ENCODE measurements around the gene AFF1. TPM values are rescaled to one million over a fixed set of nuclear protein-coding genes. Genes with fewer than 3 reads are reported as not detected.

Gene AFF1
- total RNA-seq, 1 experiment from 2014 or later, result 93.4 TPM

- H3K27me3 Mint-ChIP-seq (ENCODE audit: low read depth), result no peaks in the 10 kb centered on the region
- H3K27ac Mint-ChIP-seq, result 0 out of 2 replicates have a peak overlapping the region, but pooled peaks have one; percentile 63
- peaks cover 41% of the 10 kb centered on the region for H3K4me1 Mint-ChIP-seq
- TF ChIP-seq ATF1 (CRISPR knock-in tag; IDR thresholded peaks at IDR 0.05) (no peak), ZNF512 (CRISPR knock-in tag; IDR thresholded peaks at IDR 0.05; ENCODE audit: borderline replicate concordance) (no peak), CREB1 (CRISPR knock-in tag; IDR thresholded peaks at IDR 0.05) (no peak), FOXP4 (CRISPR knock-in tag; IDR thresholded peaks at IDR 0.05) (no peak), NFE2L1 (CRISPR knock-in tag; IDR thresholded peaks at IDR 0.05) (no peak), ZNF671 (CRISPR knock-in tag; IDR thresholded peaks at IDR 0.05) (no peak), E2F5 (CRISPR knock-in tag; IDR thresholded peaks at IDR 0.05) (no peak), RELA (CRISPR knock-in tag; IDR thresholded peaks at IDR 0.05; ENCODE audit: borderline replicate concordance) (no peak), ZBTB21 (CRISPR knock-in tag; IDR thresholded peaks at IDR 0.05; ENCODE audit: borderline replicate concordance) (no peak), ZNF317 (CRISPR knock-in tag; IDR thresholded peaks at IDR 0.05; ENCODE audit: borderline replicate concordance, low read depth) (no peak), FOXP1 (CRISPR knock-in tag; IDR thresholded peaks at IDR 0.05; ENCODE audit: borderline replicate concordance) (no peak), NR2C2 (CRISPR knock-in tag; IDR thresholded peaks at IDR 0.05) (no peak), NFATC4 (CRISPR knock-in tag; IDR thresholded peaks at IDR 0.05) (no peak), ZNF138 (CRISPR knock-in tag; conservative IDR thresholded peaks at IDR 0.05) (no peak), PRDM15 (CRISPR knock-in tag; IDR thresholded peaks at IDR 0.05) (no peak)
- TF ChIP-seq, protein P1, sequence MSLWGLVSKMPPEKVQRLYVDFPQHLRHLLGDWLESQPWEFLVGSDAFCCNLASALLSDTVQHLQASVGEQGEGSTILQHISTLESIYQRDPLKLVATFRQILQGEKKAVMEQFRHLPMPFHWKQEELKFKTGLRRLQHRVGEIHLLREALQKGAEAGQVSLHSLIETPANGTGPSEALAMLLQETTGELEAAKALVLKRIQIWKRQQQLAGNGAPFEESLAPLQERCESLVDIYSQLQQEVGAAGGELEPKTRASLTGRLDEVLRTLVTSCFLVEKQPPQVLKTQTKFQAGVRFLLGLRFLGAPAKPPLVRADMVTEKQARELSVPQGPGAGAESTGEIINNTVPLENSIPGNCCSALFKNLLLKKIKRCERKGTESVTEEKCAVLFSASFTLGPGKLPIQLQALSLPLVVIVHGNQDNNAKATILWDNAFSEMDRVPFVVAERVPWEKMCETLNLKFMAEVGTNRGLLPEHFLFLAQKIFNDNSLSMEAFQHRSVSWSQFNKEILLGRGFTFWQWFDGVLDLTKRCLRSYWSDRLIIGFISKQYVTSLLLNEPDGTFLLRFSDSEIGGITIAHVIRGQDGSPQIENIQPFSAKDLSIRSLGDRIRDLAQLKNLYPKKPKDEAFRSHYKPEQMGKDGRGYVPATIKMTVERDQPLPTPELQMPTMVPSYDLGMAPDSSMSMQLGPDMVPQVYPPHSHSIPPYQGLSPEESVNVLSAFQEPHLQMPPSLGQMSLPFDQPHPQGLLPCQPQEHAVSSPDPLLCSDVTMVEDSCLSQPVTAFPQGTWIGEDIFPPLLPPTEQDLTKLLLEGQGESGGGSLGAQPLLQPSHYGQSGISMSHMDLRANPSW (CRISPR knock-in tag; conservative IDR thresholded peaks at IDR 0.05; ENCODE audit: low read depth), result no peak
- TF ChIP-seq, protein P2, sequence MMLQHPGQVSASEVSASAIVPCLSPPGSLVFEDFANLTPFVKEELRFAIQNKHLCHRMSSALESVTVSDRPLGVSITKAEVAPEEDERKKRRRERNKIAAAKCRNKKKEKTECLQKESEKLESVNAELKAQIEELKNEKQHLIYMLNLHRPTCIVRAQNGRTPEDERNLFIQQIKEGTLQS (CRISPR knock-in tag; conservative IDR thresholded peaks at IDR 0.05), result no peak
- TF ChIP-seq, protein P3, sequence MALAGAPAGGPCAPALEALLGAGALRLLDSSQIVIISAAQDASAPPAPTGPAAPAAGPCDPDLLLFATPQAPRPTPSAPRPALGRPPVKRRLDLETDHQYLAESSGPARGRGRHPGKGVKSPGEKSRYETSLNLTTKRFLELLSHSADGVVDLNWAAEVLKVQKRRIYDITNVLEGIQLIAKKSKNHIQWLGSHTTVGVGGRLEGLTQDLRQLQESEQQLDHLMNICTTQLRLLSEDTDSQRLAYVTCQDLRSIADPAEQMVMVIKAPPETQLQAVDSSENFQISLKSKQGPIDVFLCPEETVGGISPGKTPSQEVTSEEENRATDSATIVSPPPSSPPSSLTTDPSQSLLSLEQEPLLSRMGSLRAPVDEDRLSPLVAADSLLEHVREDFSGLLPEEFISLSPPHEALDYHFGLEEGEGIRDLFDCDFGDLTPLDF (CRISPR knock-in tag; IDR thresholded peaks at IDR 0.05), result no peak
- ChIA-PET CTCF (interaction anchor here (1.4 kb wide), 1 partner anchor 195 kb away, joined by 11 read pairs; no protein-coding TSS in a partner anchor), POLR2A (interaction anchor here (0.7 kb wide), 1 partner anchor 894 kb away, joined by 3 read pairs; no protein-coding TSS in a partner anchor)
- no peak overlapping the region for H3K4me3 Mint-ChIP-seq
- no peaks in the 10 kb centered on the region for H3K9me3 Mint-ChIP-seq
- ATAC-seq, result no peak; the same call in 1 of the 2 replicates
- H3K36me3 Mint-ChIP-seq, result peaks cover 46% of the 10 kb centered on the region
- no peak for DNase-seq (ENCODE audit: low spot score)
These were observed 182.4 kb downstream of the AFF1 start for GRCh38 chr4:87117051-87117731.

Measured in WTC11 (cell line).